Gastrocnemius medialis (tissue), 4 donors: ENCODE results near the gene HMCN2. TPM values are rescaled to one million over a fixed set of nuclear protein-coding genes. Genes with fewer than 3 reads are reported as not detected.
A peak's percentile ranks its signal among the peaks of the same experiment; 100 is the strongest.

Experiments used
- ATAC-seq, 2 donors: fragments of 150-250 bp; one replicate each; pipeline ENCODE4 v1.9.1; 2016
- DNase-seq, 2 donors: peaks; one replicate each; pipeline ENCODE4 v3.0.0-alpha.2; 2019
- H3K27ac ChIP-seq, 4 donors: fragments of 200-600 bp; sonication (generic); 1 replicate in 1 of 4; 2 replicates in 3 of 4; pipeline ENCODE4 v1.5.1; 2016 to 2018; ENCODE audit warnings: mild to moderate bottlenecking in 2 of 4, moderate library complexity in 1 of 4
- H3K27me3 ChIP-seq, 3 donors: fragments of 200-600 bp; sonication (generic) in 2 of 3; 1 replicate in 1 of 3; 2 replicates in 2 of 3; pipeline versions ENCODE4 v1.5.1 to v1.6.0; 2016 to 2019; ENCODE audit warnings: mild to moderate bottlenecking in 1 of 3, moderate library complexity in 1 of 3
- H3K36me3 ChIP-seq, 2 donors: fragments of 200-600 bp; sonication (generic) in 1 of 2; one replicate each; pipeline ENCODE4 v1.5.1; 2017 to 2018
- H3K4me1 ChIP-seq, 2 donors: fragments of 200-600 bp; sonication (generic) in 1 of 2; one replicate each; pipeline ENCODE4 v1.5.1; 2016 to 2017; ENCODE audit warnings: mild to moderate bottlenecking in 2 of 2
- H3K4me3 ChIP-seq, 4 donors: fragments of 200-600 bp; sonication (generic) in 3 of 4; 1 replicate in 1 of 4; 2 replicates in 3 of 4; pipeline ENCODE4 v1.5.1; 2016 to 2019; ENCODE audit warnings: mild to moderate bottlenecking in 2 of 4
- H3K9me3 ChIP-seq, 3 donors: fragments of 200-600 bp; sonication (generic) in 2 of 3; 1 replicate in 1 of 3; 2 replicates in 2 of 3; pipeline ENCODE4 v1.5.1; 2016 to 2019
- POLR2A ChIP-seq, 2 donors: fragments of 450-650 bp; IDR thresholded peaks; one replicate each; pipeline ENCODE4 v1.6.1; 2017; ENCODE audit warnings: antibody characterized with exemption in 2 of 2, mild to moderate bottlenecking in 2 of 2, moderate library complexity in 2 of 2
- in situ Hi-C, 4 donors: fragments of 200-750 bp; cut with MboI; loops; one replicate each; pipeline versions ENCODE4 v1.15.0 to v1.8.0; 2017; ENCODE audit warnings: low sequenced_read_pairs in 4 of 4
- intact Hi-C: fragments of 100-400 bp; cut with DNase I; formaldehyde crosslinking; loops from one replicate; pipeline ENCODE4 v1.15.1; 2023; ENCODE audit warnings: low total_unique reads
- total RNA-seq, 4 donors: library from RNA; depleted of rRNA; stranded (reverse); fragments of >200 nt; gene quantifications; one replicate each; pipeline versions ENCODE4 v1.1.0 to v1.2.3, GENCODE V29; 2016
- TF ChIP-seq, protein P1 (sequence below), 5 experiments: fragments of 450-650 bp in 3 of 5; fragments of 200-600 bp in 2 of 5; sonication (generic) in 2 of 5; IDR thresholded peaks in 4 of 5; conservative IDR thresholded peaks in 1 of 5; 1 replicate in 4 of 5; 2 replicates in 1 of 5; pipeline ENCODE4 v1.5.1; 2016 to 2019; ENCODE audit warnings: antibody characterized with exemption in 5 of 5, mild to moderate bottlenecking in 3 of 5, moderate library complexity in 3 of 5

HMCN2 gene
- total RNA-seq, 4 donors from 2014 or later: 1.9 to 8.5 (median 7.7) TPM

DNA sequence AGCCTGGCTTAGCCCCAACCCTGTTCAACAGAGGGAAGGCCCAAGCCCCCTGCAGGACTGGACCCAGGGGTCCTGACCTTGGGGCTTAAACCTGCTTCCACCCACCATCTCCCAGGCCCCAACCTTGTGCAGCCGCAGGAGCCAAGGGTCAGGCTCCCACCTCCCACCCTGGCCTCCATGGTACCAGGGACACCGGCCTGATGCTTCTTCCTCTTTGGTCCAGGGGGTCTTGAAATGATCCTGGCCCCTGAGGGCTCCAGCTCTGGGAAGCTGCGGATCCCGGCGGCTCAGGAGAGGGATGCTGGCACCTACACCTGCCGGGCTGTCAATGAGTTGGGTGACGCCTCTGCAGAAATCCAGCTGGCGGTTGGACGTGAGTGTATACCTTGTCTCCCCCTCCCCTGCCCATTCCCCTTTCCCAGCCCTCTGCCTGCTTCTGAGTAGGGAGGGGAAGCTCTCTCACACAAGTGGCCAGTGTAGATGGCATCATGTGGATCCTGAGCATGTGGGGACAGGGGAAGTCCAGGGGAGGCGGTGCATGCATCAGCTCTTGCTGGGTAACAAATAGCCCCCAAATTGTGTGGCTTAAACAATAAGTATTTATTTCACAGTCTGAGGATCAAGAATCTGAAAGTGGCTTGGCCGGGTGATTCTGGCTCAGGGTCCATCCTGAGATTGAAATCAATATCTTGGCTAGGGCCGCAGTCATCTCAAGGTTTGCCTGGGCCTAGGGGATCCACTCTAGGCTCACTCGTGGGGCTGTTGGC lies 44.3 kb downstream of the HMCN2 start:
- H3K4me1 ChIP-seq: no peaks in the 10 kb centered on the region
- in situ Hi-C loops: no loop called here
- H3K27ac ChIP-seq: no peak overlapping the region
- no peak overlapping the region for H3K4me3 ChIP-seq
- H3K36me3 ChIP-seq: no peaks in the 10 kb centered on the region
- TF ChIP-seq POLR2A (IDR thresholded peaks at IDR 0.05): no peak
- TF ChIP-seq, protein P1, sequence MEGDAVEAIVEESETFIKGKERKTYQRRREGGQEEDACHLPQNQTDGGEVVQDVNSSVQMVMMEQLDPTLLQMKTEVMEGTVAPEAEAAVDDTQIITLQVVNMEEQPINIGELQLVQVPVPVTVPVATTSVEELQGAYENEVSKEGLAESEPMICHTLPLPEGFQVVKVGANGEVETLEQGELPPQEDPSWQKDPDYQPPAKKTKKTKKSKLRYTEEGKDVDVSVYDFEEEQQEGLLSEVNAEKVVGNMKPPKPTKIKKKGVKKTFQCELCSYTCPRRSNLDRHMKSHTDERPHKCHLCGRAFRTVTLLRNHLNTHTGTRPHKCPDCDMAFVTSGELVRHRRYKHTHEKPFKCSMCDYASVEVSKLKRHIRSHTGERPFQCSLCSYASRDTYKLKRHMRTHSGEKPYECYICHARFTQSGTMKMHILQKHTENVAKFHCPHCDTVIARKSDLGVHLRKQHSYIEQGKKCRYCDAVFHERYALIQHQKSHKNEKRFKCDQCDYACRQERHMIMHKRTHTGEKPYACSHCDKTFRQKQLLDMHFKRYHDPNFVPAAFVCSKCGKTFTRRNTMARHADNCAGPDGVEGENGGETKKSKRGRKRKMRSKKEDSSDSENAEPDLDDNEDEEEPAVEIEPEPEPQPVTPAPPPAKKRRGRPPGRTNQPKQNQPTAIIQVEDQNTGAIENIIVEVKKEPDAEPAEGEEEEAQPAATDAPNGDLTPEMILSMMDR (IDR thresholded peaks at IDR 0.05 in 4 of 5, conservative IDR thresholded peaks at IDR 0.05 in 1 of 5): no peak
- intact Hi-C loops: no loop called here
- H3K27me3 ChIP-seq: peaks cover 0 to 20% (median 14%) of the 10 kb centered on the region in 3 donors
- no peaks in the 10 kb centered on the region for H3K9me3 ChIP-seq
- ATAC-seq: no peak
- no peak for DNase-seq

- in situ Hi-C loops (no loop called here), intact Hi-C loops (no loop called here)
- H3K4me1 ChIP-seq: no peaks in the 10 kb centered on the region
- peaks cover 0 to 15% (median 14%) of the 10 kb centered on the region in 3 donors for H3K27me3 ChIP-seq
- ATAC-seq (no peak), DNase-seq (no peak)
- TF ChIP-seq, protein P1 (IDR thresholded peaks at IDR 0.05 in 4 of 5, conservative IDR thresholded peaks at IDR 0.05 in 1 of 5): no peak
- no peak for TF ChIP-seq POLR2A (IDR thresholded peaks at IDR 0.05)
- no peaks in the 10 kb centered on the region for H3K36me3 ChIP-seq
- no peaks in the 10 kb centered on the region for H3K9me3 ChIP-seq
- H3K27ac ChIP-seq: no peak overlapping the region
- H3K4me3 ChIP-seq: no peak overlapping the region
Measured at GRCh38 chr9:130310456-130310855, 44.9 kb downstream of the HMCN2 start.

- Histone ChIP-seq H3K4me1 (no peaks in the 10 kb centered on the region), H3K27me3 (peaks cover 0 to 14% (median 12%) of the 10 kb centered on the region in 3 donors), H3K4me3 (no peak overlapping the region), H3K9me3 (no peaks in the 10 kb centered on the region), H3K27ac (no peak overlapping the region), H3K36me3 (no peaks in the 10 kb centered on the region)
- ATAC-seq: peak in 1 of 2 donors; percentile 24
- intact Hi-C loops: no loop called here
- TF ChIP-seq, protein P1 (IDR thresholded peaks at IDR 0.05 in 4 of 5, conservative IDR thresholded peaks at IDR 0.05 in 1 of 5): no peak
- no peak for DNase-seq
- in situ Hi-C loops: no loop called here
Measured at GRCh38 chr9:130311003-130311402, 45.4 kb downstream of the HMCN2 start.

DNA sequence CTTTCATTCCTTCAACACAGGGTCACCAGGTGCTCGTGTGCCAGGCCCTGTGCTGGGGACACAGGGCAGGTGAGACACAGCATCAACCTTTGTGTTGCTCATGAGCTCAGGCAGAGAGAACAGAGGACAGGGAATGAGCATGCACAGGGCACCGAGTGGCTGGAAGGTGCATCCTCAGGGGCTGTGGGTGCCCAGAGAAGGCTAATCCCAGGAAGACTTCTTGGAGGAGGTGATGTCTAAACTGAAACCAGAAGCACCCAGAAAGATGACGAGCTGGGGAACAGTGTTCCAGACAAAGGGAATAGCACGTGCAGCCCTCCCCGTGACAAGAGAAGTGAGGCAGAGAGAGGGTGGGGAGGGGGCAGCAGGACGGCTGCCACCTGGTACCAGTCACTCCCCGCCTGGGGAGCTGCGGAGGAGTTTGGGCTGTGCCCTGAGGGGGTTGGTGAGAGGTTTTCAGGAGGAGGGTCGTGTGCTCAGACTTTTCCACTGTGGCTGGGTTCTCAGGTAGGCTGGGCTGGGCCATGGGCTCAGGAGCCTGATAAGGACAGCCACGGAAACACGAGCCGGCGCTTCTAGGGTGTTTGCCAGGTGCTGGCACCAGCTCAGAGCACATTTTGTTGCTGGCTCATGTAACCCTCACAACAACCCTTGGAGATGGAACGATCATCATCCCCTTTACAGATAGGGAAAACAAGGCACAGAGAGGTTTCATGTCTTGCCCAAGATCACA lies 46.0 kb downstream of the HMCN2 start:
- Histone ChIP-seq H3K4me3 (no peak overlapping the region), H3K4me1 (no peaks in the 10 kb centered on the region), H3K9me3 (no peaks in the 10 kb centered on the region), H3K27me3 (peaks cover 0 to 19% (median 12%) of the 10 kb centered on the region in 3 donors), H3K36me3 (no peaks in the 10 kb centered on the region), H3K27ac (peak overlapping the region in 1 of 4 donors; percentile 29)
- no peak for ATAC-seq
- TF ChIP-seq, protein P1 (IDR thresholded peaks at IDR 0.05 in 4 of 5, conservative IDR thresholded peaks at IDR 0.05 in 1 of 5): no peak
- intact Hi-C loops (no loop called here), in situ Hi-C loops (no loop called here)
- DNase-seq: no peak
